Esophagus mucosa (tissue), 1 donor: ENCODE measurements around the gene DNMT3L. TPM values are rescaled to one million over a fixed set of nuclear protein-coding genes. Genes with fewer than 3 reads are reported as not detected.
"Not testable (repeated sequence)": the region's sequence is repeated elsewhere in the genome, so short reads cannot be mapped to it uniquely, and the experiment has no call there.

Source experiments
- ATAC-seq: fragments of 200-7000 bp; cut with Tn5 transposase; one replicate; pipeline ENCODE4 v1.9.1; 2020
- total RNA-seq: library from RNA; stranded (reverse); gene quantifications from one replicate; pipeline ENCODE4 v1.2.4, GENCODE V29; 2023
- donor health status: DM: yes; HTN: yes; CAD: no.

Gene DNMT3L
- total RNA-seq, 1 donor from 2014 or later: not detected

DNA sequence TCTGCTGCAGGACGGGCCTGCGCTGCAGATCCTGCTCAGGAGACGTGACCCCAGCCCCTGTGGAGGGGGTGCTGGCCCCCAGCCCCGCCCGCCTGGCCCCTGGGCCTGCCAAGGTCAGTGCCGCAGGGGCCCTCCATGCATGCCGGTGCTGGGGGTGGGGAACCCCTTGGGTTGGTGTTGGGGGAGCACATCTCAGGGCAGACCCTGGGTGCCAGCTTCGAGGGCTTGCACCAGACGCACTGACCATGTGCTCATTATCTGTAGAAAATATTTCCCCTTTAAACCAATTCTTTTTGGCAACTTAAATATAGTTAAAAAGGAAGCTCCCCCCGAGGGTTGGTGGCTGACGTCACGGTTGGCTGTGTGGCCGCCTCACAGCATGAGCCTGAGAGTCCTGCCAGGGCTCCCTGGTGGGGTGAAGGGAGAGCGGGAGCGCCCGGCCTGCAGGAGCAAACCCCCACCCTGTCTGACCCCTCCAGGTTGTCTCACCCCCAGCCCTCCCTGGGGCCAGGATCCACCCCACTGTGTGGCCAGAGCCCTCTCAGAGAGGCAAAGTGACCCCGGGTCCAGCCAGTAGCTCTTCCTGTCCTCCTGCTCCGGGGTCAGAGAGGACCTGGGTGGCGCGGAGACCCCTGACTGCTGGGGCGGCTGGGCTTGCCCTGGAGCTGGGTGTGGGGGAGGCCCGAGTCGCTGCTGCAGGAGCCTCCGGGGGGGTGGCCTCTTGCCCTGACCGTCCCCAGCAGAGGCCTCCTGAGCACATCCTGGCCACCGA is 32.9 kb upstream of the DNMT3L start:
- ATAC-seq: no peak

GRCh38 chr21:44293551-44294231 is 32.0 kb upstream of the DNMT3L start:
- no peak for ATAC-seq

DNA sequence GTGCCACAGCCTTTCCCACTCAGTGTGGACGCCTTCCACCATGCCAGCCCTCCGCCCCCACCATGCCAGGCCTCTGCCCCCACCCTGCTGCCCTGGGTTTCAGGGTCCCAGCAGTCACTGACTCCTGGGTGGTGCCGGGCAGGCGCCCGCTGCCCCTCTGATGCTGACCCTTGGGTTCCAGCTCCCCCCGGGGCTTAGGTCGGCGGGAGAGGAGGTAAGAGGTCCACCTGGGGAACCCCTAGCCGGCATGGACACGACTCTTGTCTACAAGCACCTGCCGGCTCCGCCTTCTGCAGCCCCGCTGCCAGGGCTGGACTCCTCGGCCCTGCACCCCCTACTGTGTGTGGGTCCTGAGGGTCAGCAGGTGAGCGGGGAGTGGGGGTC is 31.1 kb upstream of the DNMT3L start:
- no peak for ATAC-seq

DNA sequence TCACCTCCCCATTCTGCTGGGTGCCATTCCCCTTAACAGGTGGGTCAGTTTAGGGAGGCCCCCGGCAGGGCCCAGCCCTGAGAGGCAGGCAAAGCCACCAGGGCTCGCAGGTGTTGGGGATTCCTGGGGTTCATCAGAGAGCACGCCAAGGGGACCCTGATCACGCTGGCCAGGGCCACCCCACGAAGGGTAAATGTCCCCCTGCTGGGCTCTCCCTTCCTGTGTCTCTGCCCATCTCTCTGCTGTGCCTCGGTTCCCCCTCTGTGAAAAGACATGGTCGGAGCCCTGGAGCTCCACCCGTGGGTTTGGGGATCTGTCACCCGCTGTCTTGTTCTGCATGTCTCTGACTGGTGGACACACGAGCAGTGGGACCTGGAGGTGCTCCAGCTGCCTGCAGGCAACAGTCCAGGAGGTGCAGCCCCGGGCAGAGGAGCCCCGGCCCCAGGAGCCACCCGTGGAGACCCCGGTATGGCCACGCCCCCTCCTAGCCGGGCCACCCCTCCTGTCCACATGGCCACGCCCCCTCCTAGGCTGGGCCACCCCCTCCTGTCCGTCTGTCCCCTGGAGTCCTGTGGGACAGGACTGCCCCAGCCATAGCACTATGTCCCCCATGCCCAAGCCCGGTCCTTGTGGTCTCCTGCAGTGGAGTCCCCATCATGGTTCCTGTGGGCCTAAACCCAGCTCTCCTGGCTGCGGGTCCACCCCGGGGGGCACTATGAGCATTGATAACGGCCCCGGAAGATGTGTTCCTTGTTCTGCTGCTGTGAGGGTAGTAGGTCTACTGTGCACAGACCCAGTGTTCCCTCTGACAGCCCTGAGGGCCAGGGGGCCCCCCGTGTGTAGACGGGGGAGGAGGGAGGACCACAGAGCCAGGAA is 30.5 kb upstream of the DNMT3L start:
- ATAC-seq: no peak

DNA sequence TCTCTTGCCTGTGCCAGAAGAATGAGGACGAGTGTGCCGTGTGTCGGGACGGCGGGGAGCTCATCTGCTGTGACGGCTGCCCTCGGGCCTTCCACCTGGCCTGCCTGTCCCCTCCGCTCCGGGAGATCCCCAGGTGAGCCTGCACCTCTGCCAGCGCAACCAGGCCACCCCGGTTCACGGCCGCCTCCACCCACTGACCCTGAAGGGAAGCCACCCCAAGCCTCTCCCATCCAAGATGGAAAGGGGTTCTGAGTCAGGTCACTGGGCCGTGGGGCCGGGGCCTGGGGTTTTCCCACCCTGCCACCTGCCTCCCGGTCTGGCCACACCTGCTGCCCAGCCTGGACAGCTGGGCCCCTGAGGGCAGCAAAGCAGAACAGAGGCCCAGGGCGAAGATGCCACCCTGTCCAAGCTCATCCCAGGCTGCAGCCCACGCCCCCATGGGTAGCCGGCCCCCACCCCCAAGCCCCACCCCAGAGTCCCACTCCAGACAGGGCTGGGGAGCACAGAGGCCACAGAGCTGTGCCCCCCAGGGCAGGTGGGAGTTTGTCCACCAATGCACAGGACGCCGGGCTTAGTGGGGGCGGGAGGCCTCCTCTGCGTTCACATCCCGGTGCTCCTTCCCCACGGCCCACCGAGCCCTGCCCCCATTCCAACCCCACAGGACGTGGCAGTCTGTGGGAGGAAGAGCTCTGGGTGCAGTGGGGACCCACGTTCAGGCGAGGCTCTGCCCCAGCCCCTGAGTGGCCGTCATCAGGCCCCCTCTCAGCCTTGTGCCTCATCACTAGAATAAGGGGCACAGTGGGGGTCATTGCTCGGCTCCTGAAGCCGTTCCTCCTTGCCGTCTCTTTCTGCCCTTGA is 29.6 kb upstream of the DNMT3L start:
- ATAC-seq: no peak

- no peak for ATAC-seq
These were observed 28.8 kb upstream of the DNMT3L start for GRCh38 chr21:44290327-44291077.

DNA sequence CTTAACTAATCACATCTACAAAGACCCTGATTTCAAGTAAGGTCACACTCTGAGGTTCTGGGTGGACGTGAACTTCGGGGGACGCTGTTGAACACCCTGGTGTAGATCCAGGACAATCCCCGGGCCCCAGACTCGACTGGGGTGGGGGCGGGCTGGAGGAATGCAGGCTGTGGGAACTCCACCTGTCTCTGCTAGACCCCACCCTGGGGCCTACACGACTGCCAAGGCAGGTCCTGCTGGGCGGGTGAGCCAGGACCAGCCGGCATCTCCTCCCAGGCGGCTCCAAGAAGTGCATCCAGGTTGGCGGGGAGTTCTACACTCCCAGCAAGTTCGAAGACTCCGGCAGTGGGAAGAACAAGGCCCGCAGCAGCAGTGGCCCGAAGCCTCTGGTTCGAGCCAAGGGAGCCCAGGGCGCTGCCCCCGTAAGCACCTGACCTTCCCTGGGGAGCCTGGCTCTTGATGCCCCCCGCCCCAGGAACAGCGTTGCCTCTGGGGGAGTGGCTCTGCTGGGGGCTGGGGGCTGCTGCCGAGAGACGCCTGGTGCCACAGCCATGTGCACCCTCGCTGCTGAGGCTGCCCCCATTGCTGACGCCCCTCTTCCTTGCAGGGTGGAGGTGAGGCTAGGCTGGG is 27.8 kb upstream of the DNMT3L start:
- ATAC-seq: no peak

- ATAC-seq: no peak
These were observed 26.8 kb upstream of the DNMT3L start for GRCh38 chr21:44288251-44289110.

DNA sequence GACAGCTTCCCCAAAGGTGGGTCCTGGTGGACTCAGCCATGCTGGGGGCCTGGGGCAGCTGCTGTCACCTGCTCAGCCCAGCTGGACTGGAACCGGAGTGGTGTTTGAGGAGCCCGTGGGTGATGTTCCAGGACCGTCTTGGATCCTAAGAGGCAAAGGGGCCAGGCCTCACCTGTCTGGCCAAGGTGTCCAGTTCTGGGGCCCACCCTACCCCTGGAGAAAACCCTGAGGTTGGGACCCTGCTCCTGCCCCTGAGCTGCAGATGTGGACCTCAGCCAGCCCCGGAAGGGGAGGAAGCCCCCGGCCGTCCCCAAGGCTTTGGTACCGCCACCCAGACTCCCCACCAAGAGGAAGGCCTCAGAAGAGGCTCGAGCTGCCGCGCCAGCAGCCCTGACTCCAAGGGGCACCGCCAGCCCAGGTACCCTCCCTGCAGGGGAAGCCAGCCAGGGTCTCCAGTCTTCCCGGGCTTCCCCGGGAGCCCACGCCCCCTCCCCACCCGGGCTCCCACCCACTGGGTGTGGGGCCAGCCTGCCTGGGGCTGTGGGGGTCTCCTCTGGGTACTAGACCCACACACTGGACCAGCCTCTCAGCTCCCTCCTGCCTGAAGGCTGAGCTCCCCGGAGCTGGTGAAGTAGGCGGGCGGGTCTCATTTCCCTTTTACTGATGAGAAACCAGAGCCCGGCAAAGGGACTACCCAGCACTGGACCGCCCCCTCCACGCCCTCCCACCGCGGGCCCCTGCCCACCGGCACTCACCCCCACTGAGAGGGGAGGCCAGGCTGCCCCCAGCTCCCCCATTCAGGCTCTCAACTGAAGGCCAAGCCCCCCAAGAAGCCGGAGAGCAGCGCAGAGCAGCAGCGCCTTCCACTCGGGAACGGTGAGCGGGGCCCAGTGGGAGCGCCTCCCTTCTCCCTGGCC is 25.3 kb upstream of the DNMT3L start:
- ATAC-seq: no peak

DNA sequence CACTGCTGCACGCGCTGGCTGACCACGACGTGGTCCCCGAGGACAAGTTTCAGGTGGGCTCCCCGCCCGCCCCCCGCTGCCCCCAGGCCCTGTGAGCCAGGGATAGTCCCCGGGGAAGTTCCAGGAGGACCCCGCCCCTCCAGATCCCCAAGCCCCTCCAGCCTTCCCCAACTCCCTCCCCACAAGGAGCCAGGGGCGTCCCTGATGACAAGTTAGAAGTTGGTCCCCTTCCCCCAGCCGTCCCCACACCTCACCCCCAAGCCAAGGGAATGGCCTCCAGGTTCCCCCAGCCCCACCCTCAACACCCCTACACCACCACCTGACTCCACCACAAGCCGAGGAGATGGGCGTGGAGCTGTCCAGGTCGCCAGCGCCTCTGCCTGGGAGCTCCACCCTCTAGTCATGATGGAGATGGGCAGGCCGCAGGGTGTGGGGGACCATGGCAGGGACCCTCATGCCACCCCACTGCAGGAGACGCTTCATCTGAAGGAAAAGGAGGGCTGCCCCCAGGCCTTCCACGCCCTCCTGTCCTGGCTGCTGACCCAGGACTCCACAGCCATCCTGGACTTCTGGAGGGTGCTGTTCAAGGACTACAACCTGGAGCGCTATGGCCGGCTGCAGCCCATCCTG is 24.5 kb upstream of the DNMT3L start:
- ATAC-seq: no peak

GRCh38 chr21:44285138-44285992 is 23.7 kb upstream of the DNMT3L start, which contains the start of gene AIRE:
TSS of gene AIRE (plus strand) at chr21:44285876. CDS start at chr21:44286007, 131 bp downstream.
- peak; percentile 12 for ATAC-seq

- no peak for ATAC-seq
These were observed 22.3 kb upstream of the DNMT3L start for GRCh38 chr21:44283948-44284347.

- not testable (repeated sequence) for ATAC-seq
These were observed 21.6 kb upstream of the DNMT3L start for GRCh38 chr21:44283211-44283785.

- no peak for ATAC-seq
These were observed 20.7 kb upstream of the DNMT3L start for GRCh38 chr21:44282370-44282769.

- ATAC-seq: no peak
These were observed 20.1 kb upstream of the DNMT3L start for GRCh38 chr21:44281801-44282200.

- ATAC-seq: no peak
These were observed 17.9 kb upstream of the DNMT3L start for GRCh38 chr21:44279354-44280260.
